SIG-M5 (cell line): Measurements from ENCODE around the gene BRD2.

Experiments used
- DNase-seq: peaks from one replicate; lab custom pipeline; 2025; lab: John Stamatoyannopoulos, UW

BRD2 gene

GRCh38 chr6:32993363-32993973 is 25.1 kb downstream of the BRD2 start:
- DNase-seq = no peak

GRCh38 chr6:32995448-32995847 is 27.1 kb downstream of the BRD2 start:
- no peak for DNase-seq

- no peak for DNase-seq
Observed at GRCh38 chr6:33000055-33000454, 31.7 kb downstream of the BRD2 start.

GRCh38 chr6:33001685-33002084 is 33.3 kb downstream of the BRD2 start:
- no peak for DNase-seq

DNA sequence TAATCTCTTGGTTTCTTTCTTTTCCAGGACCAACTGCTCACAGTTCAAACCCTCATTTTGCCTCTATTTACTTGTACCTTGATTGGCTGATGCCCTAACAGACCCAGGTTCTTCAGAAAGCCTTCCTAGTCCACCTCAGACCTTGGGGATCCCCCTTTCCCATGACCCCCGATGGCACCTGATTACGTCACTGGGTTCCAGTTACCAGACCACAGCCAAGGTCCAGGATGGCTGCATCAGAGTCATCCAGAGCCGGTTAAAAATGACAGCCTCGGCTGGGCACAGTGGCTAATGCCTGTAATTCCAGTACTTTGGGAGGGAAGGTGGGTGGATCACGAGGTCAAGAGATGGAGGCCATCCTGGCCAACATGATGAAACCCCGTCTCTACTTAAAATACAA is 36.5 kb downstream of the BRD2 start:
- no peak for DNase-seq

DNA sequence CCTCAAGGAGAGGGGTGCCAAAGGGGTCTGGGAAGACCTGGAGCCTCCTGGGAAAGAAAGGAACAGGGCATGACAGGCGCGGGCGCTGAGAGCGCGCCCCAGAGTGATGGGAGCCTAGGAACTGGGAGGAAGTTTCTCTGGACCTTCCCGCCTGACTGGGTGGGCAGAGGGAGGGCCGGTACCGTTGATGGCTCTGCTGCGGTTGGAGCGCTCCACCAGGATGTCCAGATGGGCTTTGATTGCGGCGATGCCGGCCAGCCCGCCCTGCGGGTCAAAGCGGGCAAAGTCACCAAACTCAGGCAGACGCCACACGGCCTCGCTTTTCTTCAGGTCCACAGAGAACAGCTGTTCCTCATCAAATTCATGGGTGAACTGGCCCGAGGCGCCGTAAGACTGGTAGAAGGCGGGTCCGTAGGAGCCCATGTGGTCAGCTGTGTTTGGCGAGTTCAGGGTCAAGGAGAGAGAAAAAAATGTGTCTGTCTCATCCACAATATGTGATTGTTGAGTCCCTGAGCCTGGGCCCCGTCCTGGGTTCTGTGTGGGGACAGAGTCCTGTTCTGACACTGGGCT is 39.5 kb downstream of the BRD2 start:
- no peak for DNase-seq

- no peak for DNase-seq
Observed at GRCh38 chr6:33008944-33009861, 40.8 kb downstream of the BRD2 start, which contains the start of gene HLA-DOA. TSS of gene HLA-DOA (minus strand) at chr6:33009591.

GRCh38 chr6:33010356-33010755 is 42.0 kb downstream of the BRD2 start:
- no peak for DNase-seq

DNA sequence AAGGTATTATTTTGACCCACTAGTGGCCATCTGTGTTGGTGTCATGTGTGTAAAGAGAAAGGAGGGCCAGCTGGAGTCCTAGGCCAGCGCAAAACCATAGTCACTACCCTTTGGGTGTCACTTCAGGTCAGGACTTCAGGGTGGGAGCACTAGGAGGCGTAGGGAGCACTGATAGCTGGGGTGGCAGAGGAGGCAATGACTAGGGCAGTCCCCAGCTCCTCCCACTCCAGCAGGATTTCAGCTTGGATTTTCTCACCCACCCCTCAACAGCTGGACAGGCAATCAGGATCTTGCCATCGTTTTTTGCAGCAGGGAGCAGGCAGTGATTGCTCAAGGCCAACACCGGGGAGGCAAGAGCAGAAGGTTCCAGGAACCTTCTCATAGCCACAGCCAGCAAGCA is 45.2 kb downstream of the BRD2 start:
- DNase-seq = no peak

GRCh38 chr6:33014841-33015634 is 46.6 kb downstream of the BRD2 start:
- DNase-seq = peak; percentile 18

GRCh38 chr6:33015798-33016197 is 47.4 kb downstream of the BRD2 start:
- DNase-seq = no peak

DNA sequence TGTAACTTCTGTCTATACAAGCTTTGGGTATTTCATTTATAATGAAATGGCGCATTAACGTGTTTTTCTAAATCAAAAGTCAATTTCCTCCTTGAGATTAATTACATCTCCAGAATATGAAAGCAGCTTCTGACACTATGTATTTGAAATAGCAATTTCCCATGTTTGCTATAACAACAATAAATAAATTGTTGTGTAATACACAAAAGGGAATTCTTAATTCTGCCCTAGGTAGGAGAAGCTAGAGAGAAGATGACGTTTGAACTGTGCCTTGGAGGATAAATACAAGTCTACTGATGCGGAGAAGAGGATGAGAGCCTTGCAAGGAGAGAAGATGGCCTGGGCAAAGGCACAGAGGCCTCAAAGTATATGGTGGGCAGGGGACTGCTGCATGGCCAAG is 48.6 kb downstream of the BRD2 start:
- DNase-seq = no peak

DNA sequence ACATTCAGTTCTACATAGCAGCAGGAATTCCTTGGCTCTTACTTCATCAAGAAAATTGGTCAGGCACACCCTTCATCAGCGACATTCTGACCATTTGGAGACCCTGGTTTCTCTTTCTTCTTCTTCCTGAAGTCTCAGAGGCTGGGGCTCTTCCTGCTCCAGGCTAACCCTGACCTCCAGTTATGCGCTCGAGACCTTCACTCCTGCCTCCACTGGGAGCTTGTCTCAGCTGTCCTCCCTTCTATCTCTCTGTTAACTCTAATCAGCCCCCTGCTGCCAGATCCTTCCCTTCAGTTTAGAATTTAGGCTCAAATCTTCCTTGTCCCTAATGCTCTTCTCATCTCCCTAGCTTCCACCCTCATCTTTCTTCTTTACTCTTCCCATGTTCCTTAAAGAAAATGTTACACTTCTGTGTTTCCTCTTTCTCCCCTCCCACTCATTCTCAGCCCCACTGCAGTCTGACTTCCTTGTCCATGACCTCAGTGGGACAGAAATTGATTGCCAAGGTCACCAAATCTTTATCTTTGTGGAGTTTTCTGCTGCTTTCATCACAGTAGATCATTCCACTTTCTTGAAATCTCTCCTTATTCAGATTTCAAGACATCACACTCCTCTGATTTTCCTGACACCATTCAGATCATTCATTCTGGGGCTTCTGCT is 49.4 kb downstream of the BRD2 start:
- DNase-seq = no peak

- DNase-seq = no peak
Observed at GRCh38 chr6:33018418-33018817, 50.0 kb downstream of the BRD2 start.

DNA sequence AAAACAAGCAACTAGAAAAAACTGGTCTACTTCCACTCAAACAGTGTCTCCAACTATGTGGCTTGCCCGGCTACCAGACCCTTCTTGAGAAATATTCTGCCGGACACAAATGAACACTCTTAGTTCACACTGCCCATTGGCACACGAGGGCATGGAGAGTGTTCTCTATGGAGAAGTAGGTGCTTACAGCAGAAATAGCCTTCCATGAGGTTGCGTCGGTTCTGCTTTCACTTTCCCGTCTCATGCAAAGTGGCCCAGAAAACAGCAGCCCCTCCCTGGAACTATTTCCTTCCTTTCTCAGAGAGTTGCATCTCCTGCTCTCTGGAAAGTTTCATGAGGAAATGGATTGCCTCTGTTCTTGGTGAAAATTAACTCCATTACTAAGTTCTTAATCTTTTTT is 50.5 kb downstream of the BRD2 start:
- peak; percentile 54 for DNase-seq

DNA sequence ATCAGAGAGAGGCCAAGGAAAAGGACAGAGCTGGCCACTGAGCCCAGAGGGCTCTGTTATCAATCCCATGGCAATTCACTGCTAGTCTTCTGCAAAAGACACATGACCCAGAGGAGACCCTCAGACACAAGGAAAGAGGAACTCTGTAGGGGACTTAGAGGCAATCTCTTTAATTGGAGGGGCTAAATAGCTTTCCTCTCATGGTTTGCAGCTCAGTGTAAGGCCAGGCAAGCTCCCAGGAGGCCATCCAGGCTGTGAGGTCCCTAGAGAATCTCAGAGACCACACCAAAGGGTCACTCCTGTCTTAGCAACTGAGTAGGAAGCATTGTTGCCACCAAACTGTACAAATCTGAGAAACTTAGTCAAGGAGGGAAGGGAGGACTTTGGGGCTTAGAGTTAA is 51.0 kb downstream of the BRD2 start:
- DNase-seq = no peak

GRCh38 chr6:33021917-33022316 is 53.5 kb downstream of the BRD2 start:
- no peak for DNase-seq

DNA sequence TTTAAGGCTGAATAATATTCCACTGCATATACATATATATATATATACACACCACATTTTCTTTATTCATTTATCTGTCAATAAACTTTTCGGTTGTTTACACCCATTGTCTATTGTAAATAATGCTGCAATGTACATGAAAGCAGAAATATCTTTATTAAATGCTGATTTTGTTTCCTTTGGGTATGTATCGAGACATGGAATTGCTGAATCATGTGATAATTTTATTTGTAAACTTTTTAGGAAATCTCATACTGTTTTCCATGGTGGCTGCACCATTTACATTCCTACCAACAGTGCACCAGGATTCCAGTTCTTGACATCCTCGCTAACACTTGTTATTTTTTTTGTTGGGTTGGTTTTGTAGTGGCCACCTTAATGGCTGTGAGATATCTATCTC is 55.1 kb downstream of the BRD2 start:
- no peak for DNase-seq

DNA sequence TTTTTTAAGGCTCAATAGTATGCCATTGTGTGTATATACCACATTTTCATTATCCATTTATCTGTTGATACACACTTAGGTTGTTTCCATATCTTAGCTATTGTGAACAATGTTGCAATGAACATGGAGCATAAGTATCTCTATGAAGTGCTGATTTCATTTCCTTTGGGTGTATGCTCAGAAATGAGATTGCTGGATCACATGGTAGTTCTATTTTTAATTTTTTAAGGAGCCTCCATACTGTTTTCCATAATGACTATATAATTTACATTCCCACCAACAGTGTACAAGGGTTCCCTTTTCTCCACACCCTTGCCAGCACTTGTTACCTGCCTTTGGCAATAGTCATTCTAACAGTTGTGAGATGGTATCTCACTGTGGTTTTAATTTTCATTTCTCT is 56.1 kb downstream of the BRD2 start:
- no peak for DNase-seq

- no peak for DNase-seq
Observed at GRCh38 chr6:33028220-33028849, 59.9 kb downstream of the BRD2 start.
